ENCODE measurements around the gene NMRK2.
"Not testable (repeated sequence)": the region's sequence is repeated elsewhere in the genome, so short reads cannot be mapped to it uniquely, and the experiment has no call there.

Gene NMRK2

GRCh38 chr19:3932931-3933810 is at the start of gene NMRK2:
Gene NMRK2 (plus strand): TSS chr19:3933069. CDS start chr19:3933672, 603 bp downstream.
- DNase-seq (ENCODE audit: low read depth in 2 of 2): no peak

GRCh38 chr19:3890591-3890990 is 42.3 kb upstream of the NMRK2 start:
- no peak for DNase-seq (ENCODE audit: low read depth in 2 of 2)

GRCh38 chr19:3893509-3894179 is 39.2 kb upstream of the NMRK2 start:
- DNase-seq (ENCODE audit: low read depth in 2 of 2): no peak

GRCh38 chr19:3894959-3895358 is 37.9 kb upstream of the NMRK2 start:
- not testable (repeated sequence) for DNase-seq (ENCODE audit: low read depth in 2 of 2)

GRCh38 chr19:3895788-3896187 is 37.1 kb upstream of the NMRK2 start:
- DNase-seq (ENCODE audit: low read depth in 2 of 2): no peak

- DNase-seq (ENCODE audit: low read depth in 2 of 2): no peak
Measured at GRCh38 chr19:3897936-3898335, 34.9 kb upstream of the NMRK2 start.

GRCh38 chr19:3898426-3898825 is 34.4 kb upstream of the NMRK2 start:
- no peak for DNase-seq (ENCODE audit: low read depth in 2 of 2)

- no peak for DNase-seq (ENCODE audit: low read depth in 2 of 2)
Measured at GRCh38 chr19:3899531-3900294, 33.2 kb upstream of the NMRK2 start.

GRCh38 chr19:3902317-3902973 is 30.4 kb upstream of the NMRK2 start:
- DNase-seq (ENCODE audit: low read depth in 2 of 2): no peak

- no peak for DNase-seq (ENCODE audit: low read depth in 2 of 2)
Measured at GRCh38 chr19:3904233-3904632, 28.6 kb upstream of the NMRK2 start.

GRCh38 chr19:3907626-3908265 is 25.1 kb upstream of the NMRK2 start:
- no peak for DNase-seq (ENCODE audit: low read depth in 2 of 2)

- no peak for DNase-seq (ENCODE audit: low read depth in 2 of 2)
Measured at GRCh38 chr19:3908266-3909054, 24.4 kb upstream of the NMRK2 start.

GRCh38 chr19:3910105-3910504 is 22.8 kb upstream of the NMRK2 start:
- DNase-seq (ENCODE audit: low read depth in 2 of 2): no peak

- DNase-seq (ENCODE audit: low read depth in 2 of 2): no peak
Measured at GRCh38 chr19:3914199-3914598, 18.7 kb upstream of the NMRK2 start.

- DNase-seq (ENCODE audit: low read depth in 2 of 2): no peak
Measured at GRCh38 chr19:3916033-3916432, 16.8 kb upstream of the NMRK2 start.

GRCh38 chr19:3919793-3920192 is 13.1 kb upstream of the NMRK2 start:
- DNase-seq (ENCODE audit: low read depth in 2 of 2): no peak

- no peak for DNase-seq (ENCODE audit: low read depth in 2 of 2)
Measured at GRCh38 chr19:3923096-3923758, 9.6 kb upstream of the NMRK2 start.

- no peak for DNase-seq (ENCODE audit: low read depth in 2 of 2)
Measured at GRCh38 chr19:3923912-3924311, 9.0 kb upstream of the NMRK2 start.

GRCh38 chr19:3931041-3931440 is 1.8 kb upstream of the NMRK2 start:
- no peak for DNase-seq (ENCODE audit: low read depth in 2 of 2)

Data from stimulated activated CD8-positive, alpha-beta memory T cell treated with anti-CD3 and anti-CD28 coated beads, Interleukin-15, amount 100 ng/mL, for 4 hours (primary cell).